GM12878 (cell line): ENCODE measurements around the gene MYMX. TPM values are rescaled to one million over a fixed set of nuclear protein-coding genes. Genes with fewer than 3 reads are reported as not detected.
A peak's percentile ranks its signal among the peaks of the same experiment; 100 is the strongest.

Experiments used
- CEBPB ChIP-seq, 2 experiments: fragments of 150-350 bp in 1 of 2; IDR thresholded peaks; 2 replicates each; pipeline ENCODE4 v1.6.1; 2012 to 2014; ENCODE audit warnings: low read depth in 2 of 2, low read length in 2 of 2, borderline replicate concordance in 1 of 2, inconsistent platforms in 1 of 2
- POLR2AphosphoS2 ChIP-seq: IDR thresholded peaks from 2 replicates; pipeline ENCODE4 v1.6.1; 2011; ENCODE audit warnings: low read depth, mild to moderate bottlenecking, low read length, improper control_type of control experiment, moderate library complexity
- SIX5 ChIP-seq: IDR thresholded peaks from 2 replicates; pipeline ENCODE4 v1.6.1; 2011; ENCODE audit warnings: mild to moderate bottlenecking, low read depth, low read length, moderate library complexity; ENCODE audit not compliant: severe bottlenecking
- ZBTB4 ChIP-seq: fragments of 450-650 bp; formaldehyde crosslinking; IDR thresholded peaks from 2 replicates; pipeline ENCODE4 v1.4.0; 2022; ENCODE audit warnings: mild to moderate bottlenecking, moderate library complexity
- polyA plus RNA-seq, 11 experiments: library from polyadenylated mRNA; depleted of rRNA in 4 of 11; unstranded in 6 of 11; stranded (reverse) in 5 of 11; fragments of >200 nt; fragmentation: Nextera tagmentation in 4 of 11; fragmentation: Illumina TruSeq in 1 of 11; extraction: Ambion mirVana in 4 of 11; extraction: Trizol in 1 of 11; gene quantifications; 1 replicate in 1 of 11; 2 replicates in 10 of 11; pipeline versions ENCODE4 v1.2.1 to v1.2.3, GENCODE V29; 2011 to 2016; ENCODE audit warnings: inconsistent platforms in 2 of 11, missing spikeins in 2 of 11, low read depth in 1 of 11
- total RNA-seq, 4 experiments: library from RNA; depleted of rRNA in 3 of 4; stranded (reverse); fragments of >200 nt in 3 of 4; fragmentation: Illumina TruSeq in 1 of 4; extraction: Trizol in 1 of 4; gene quantifications; 2 replicates each; pipeline versions ENCODE4 v1.2.1 to v1.2.3, GENCODE V29; 2013 to 2021
- TF ChIP-seq, protein P1 (sequence below): fragments of 450-650 bp; formaldehyde crosslinking; IDR thresholded peaks from 2 replicates; pipeline ENCODE4 v1.4.0; 2020; ENCODE audit warnings: mild to moderate bottlenecking, moderate library complexity

The MYMX gene
- total and polyA plus RNA-seq, 10 of the 15 experiments (the other 5 are each of a cell fraction or from before 2014, with no cell fraction given) = not detected

DNA sequence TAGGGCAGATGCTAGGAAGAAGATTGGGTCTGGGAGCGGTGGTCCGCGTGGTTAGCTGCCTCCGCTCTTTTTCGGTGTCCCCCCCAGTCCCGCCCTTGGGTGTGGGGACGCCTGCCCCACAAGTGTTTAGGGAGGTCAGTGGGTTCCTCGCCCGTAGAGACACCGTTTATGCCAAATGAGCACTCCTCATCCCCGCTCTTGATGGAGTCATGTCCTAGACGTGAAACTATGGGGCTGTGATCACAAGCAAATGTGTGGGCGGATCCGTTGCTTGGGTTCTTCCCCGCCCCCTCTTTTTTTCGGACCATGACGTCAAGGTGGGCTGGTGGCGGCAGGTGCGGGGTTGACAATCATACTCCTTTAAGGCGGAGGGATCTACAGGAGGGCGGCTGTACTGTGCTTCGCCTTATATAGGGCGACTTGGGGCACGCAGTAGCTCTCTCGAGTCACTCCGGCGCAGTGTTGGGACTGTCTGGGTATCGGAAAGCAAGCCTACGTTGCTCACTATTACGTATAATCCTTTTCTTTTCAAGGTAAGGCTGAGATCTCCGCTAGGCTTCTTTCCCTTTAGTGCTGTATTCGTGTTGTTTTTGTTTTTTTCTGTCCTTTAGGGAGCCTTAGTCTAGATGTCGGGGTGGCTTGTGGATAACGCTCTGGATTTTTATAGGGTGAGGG, 30.1 kb downstream of the MYMX start, which contains the start of gene HSP90AB1 (continued):
- TF ChIP-seq, protein P1, sequence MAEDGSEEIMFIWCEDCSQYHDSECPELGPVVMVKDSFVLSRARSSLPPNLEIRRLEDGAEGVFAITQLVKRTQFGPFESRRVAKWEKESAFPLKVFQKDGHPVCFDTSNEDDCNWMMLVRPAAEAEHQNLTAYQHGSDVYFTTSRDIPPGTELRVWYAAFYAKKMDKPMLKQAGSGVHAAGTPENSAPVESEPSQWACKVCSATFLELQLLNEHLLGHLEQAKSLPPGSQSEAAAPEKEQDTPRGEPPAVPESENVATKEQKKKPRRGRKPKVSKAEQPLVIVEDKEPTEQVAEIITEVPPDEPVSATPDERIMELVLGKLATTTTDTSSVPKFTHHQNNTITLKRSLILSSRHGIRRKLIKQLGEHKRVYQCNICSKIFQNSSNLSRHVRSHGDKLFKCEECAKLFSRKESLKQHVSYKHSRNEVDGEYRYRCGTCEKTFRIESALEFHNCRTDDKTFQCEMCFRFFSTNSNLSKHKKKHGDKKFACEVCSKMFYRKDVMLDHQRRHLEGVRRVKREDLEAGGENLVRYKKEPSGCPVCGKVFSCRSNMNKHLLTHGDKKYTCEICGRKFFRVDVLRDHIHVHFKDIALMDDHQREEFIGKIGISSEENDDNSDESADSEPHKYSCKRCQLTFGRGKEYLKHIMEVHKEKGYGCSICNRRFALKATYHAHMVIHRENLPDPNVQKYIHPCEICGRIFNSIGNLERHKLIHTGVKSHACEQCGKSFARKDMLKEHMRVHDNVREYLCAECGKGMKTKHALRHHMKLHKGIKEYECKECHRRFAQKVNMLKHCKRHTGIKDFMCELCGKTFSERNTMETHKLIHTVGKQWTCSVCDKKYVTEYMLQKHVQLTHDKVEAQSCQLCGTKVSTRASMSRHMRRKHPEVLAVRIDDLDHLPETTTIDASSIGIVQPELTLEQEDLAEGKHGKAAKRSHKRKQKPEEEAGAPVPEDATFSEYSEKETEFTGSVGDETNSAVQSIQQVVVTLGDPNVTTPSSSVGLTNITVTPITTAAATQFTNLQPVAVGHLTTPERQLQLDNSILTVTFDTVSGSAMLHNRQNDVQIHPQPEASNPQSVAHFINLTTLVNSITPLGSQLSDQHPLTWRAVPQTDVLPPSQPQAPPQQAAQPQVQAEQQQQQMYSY = no peak
- TF ChIP-seq ZBTB4 (CRISPR knock-in tag) = no peak
- peak; percentile 100 for TF ChIP-seq POLR2AphosphoS2
- TF ChIP-seq SIX5 = no peak
- no peak for TF ChIP-seq CEBPB (IDR thresholded peaks at IDR 0.05; ENCODE audit: borderline replicate concordance in 1 of 2, low read depth in 2 of 2, low read length in 2 of 2)
